Tibial nerve (tissue), 4 donors: ENCODE data around the gene NR2E1. TPM values are rescaled to one million over a fixed set of nuclear protein-coding genes. Genes with fewer than 3 reads are reported as not detected.

Experiments
- DNase-seq, 2 donors: peaks; one replicate each; pipeline ENCODE4 v3.0.0-alpha.2; 2019; ENCODE audit warnings: low spot score in 2 of 2
- H3K27ac ChIP-seq, 4 donors: fragments of 200-600 bp; sonication (generic) in 3 of 4; one replicate each; pipeline ENCODE4 v1.5.1; 2017 to 2019; ENCODE audit warnings: mild to moderate bottlenecking in 1 of 4
- H3K27me3 ChIP-seq, 2 donors: fragments of 200-600 bp; sonication (generic) in 1 of 2; one replicate each; pipeline versions ENCODE4 v1.5.1 to v1.6.0; 2017 to 2019
- H3K36me3 ChIP-seq, 3 donors: fragments of 200-600 bp; sonication (generic); one replicate each; pipeline ENCODE4 v1.5.1; 2018 to 2019
- H3K4me1 ChIP-seq, 4 donors: fragments of 200-600 bp; sonication (generic) in 3 of 4; one replicate each; pipeline ENCODE4 v1.5.1; 2017 to 2019
- H3K4me3 ChIP-seq, 4 donors: fragments of 200-600 bp; sonication (generic) in 3 of 4; one replicate each; pipeline ENCODE4 v1.5.1; 2017 to 2019; ENCODE audit warnings: mild to moderate bottlenecking in 1 of 4, moderate library complexity in 1 of 4
- H3K9me3 ChIP-seq, 4 donors: fragments of 200-600 bp; sonication (generic) in 3 of 4; one replicate each; pipeline ENCODE4 v1.5.1; 2017 to 2019
- EP300 ChIP-seq, 2 donors: sonication (generic); formaldehyde crosslinking; IDR thresholded peaks; one replicate each; pipeline ENCODE4 v1.6.1; 2017; ENCODE audit warnings: antibody characterized with exemption in 2 of 2, mild to moderate bottlenecking in 1 of 2
- POLR2A ChIP-seq, 2 donors: fragments of 450-650 bp; IDR thresholded peaks; one replicate each; pipeline ENCODE4 v1.6.1; 2017; ENCODE audit warnings: antibody characterized with exemption in 2 of 2, mild to moderate bottlenecking in 2 of 2, moderate library complexity in 2 of 2
- WGBS, 2 donors: methylation state at CpG; one replicate each; pipeline ENCODE4 v1.1.5; 2018; 5-methylcytosine and 5-hydroxymethylcytosine counted together
- total RNA-seq, 4 donors: library from RNA; depleted of rRNA; stranded (reverse); fragments of >200 nt; gene quantifications; one replicate each; pipeline ENCODE4 v1.1.0, GENCODE V29; 2016
- TF ChIP-seq, protein P1 (sequence below), 5 experiments: fragments of 200-600 bp in 3 of 5; fragments of 450-650 bp in 2 of 5; sonication (generic) in 3 of 5; IDR thresholded peaks; one replicate each; pipeline ENCODE4 v1.5.1; 2016 to 2019; ENCODE audit warnings: antibody characterized with exemption in 5 of 5, mild to moderate bottlenecking in 3 of 5, moderate library complexity in 2 of 5

Gene NR2E1
- total RNA-seq: not detected

DNA sequence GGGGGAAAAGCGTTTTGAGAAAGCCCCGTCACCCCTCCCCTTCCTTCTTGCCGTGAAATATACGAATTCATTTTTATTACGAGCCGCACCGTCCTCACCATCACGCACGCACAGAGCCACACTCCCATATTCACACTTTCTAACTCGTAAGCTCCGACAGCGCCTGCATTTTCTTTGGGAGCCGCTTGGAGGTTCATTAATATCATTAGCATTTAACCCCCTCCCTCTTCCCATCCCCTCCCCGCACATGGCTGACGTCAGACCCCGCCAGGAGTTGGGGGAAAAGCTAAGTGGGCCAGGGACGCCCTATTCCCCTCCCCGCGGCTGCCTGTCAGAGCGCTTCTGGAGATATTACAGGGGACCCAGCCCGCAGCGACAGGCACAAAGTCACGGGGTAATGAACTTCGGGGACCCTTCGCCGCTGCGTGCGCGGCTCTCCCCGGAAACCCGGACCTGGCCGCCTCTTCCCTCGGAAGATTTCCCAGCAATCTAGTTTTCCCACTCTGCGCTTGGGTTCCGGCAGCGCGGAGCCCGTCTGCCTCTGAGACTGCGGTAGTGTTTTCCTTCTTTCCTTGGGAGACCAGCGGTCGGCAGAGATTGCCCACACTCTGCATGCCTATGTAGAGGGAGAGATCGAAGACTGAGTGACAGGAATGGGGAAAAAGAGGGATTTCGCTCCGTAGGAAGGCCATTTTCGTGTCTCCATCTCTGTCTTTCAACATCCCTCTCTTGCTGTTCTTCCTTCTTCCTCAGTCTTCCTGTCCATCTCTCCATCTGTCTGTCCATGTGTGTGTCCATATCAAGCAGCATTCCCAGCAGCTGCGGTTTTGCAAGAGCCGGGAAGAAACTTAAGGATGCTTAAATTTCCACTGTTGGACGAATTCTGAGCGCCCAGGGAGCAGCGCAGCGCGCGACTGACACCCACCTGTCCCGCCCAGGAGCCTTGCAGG is at the start of gene NR2E1:
NR2E1 (plus strand) TSS at position 309 of the 950 bp plus-strand sequence. CDS start 744 bp downstream, outside the sequence.
- Histone ChIP-seq H3K27me3 (peaks cover 12 to 100% of the 10 kb centered on the region in 2 donors), H3K9me3 (no peaks in the 10 kb centered on the region), H3K36me3 (no peaks in the 10 kb centered on the region), H3K4me3 (peak within 1 kb of the TSS in 1 of 4 donors; percentile 18), H3K27ac (no peak within 1 kb of the TSS), H3K4me1 (peaks cover 0 to 65% (median 37%) of the 10 kb centered on the region in 4 donors)
- WGBS, 2 donors: 2 to 3% methylated on average over 35 to 54 of the region's 54 CpGs
- no peak for TF ChIP-seq EP300 (IDR thresholded peaks at IDR 0.05)
- no peak for TF ChIP-seq POLR2A (IDR thresholded peaks at IDR 0.05)
- TF ChIP-seq, protein P1, sequence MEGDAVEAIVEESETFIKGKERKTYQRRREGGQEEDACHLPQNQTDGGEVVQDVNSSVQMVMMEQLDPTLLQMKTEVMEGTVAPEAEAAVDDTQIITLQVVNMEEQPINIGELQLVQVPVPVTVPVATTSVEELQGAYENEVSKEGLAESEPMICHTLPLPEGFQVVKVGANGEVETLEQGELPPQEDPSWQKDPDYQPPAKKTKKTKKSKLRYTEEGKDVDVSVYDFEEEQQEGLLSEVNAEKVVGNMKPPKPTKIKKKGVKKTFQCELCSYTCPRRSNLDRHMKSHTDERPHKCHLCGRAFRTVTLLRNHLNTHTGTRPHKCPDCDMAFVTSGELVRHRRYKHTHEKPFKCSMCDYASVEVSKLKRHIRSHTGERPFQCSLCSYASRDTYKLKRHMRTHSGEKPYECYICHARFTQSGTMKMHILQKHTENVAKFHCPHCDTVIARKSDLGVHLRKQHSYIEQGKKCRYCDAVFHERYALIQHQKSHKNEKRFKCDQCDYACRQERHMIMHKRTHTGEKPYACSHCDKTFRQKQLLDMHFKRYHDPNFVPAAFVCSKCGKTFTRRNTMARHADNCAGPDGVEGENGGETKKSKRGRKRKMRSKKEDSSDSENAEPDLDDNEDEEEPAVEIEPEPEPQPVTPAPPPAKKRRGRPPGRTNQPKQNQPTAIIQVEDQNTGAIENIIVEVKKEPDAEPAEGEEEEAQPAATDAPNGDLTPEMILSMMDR (IDR thresholded peaks at IDR 0.05): no peak
- no peak for DNase-seq

DNA sequence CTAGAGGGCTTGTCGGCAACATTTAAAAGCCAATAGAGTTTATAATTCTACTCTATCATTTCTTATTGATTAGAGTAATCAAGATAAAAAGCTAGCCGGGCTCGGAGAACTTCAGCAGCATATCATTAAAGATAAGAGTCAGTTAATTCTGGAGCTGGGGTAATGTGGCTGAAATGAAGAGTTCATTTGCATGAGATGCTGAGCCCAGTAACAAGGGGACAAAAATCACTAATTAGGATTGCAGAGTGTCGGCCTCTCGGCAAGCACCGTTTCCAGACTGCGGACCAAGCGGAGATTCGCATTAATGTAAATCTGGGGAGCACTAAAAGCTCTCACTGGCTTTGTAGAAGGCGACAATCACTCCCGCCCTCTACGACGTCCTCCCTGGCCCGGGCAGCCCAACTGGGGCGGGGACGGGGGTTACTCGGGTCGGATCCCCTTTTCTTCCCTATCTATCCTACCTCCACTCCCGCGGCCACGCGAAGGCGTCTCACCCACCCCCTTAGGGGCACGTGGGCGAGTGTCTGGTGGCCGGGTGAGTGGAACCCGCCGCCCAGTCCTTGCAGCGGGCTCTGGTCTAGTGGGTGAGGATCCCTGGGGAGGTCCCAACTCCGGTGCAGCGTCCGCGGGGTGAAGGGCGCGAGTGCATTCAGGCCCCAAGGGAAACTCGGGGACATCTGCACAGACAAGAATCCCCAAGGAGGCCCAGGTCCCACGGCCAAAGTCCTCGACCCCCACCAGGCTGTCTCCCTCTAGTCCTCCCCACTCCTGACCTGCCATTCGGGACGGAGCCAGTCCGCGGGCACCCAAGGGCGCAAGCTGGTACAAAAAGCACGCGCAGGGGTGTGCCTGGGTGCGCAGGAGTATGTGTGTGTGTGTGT is 49.0 kb upstream of the NR2E1 start:
- Histone ChIP-seq H3K27ac (no peak overlapping the region), H3K9me3 (no peaks in the 10 kb centered on the region), H3K4me3 (peak overlapping the region in 2 of 4 donors; percentile 64 to 74), H3K4me1 (peaks cover 0 to 69% (median 46%) of the 10 kb centered on the region in 4 donors), H3K27me3 (peaks cover 0 to 84% of the 10 kb centered on the region in 2 donors), H3K36me3 (no peaks in the 10 kb centered on the region)
- no peak for DNase-seq
- TF ChIP-seq, protein P1 (IDR thresholded peaks at IDR 0.05): no peak
- TF ChIP-seq EP300 (IDR thresholded peaks at IDR 0.05): no peak
- TF ChIP-seq POLR2A (IDR thresholded peaks at IDR 0.05): no peak
- WGBS, 2 donors: 9 to 17% methylated on average over 35 to 45 of the region's 46 CpGs

DNA sequence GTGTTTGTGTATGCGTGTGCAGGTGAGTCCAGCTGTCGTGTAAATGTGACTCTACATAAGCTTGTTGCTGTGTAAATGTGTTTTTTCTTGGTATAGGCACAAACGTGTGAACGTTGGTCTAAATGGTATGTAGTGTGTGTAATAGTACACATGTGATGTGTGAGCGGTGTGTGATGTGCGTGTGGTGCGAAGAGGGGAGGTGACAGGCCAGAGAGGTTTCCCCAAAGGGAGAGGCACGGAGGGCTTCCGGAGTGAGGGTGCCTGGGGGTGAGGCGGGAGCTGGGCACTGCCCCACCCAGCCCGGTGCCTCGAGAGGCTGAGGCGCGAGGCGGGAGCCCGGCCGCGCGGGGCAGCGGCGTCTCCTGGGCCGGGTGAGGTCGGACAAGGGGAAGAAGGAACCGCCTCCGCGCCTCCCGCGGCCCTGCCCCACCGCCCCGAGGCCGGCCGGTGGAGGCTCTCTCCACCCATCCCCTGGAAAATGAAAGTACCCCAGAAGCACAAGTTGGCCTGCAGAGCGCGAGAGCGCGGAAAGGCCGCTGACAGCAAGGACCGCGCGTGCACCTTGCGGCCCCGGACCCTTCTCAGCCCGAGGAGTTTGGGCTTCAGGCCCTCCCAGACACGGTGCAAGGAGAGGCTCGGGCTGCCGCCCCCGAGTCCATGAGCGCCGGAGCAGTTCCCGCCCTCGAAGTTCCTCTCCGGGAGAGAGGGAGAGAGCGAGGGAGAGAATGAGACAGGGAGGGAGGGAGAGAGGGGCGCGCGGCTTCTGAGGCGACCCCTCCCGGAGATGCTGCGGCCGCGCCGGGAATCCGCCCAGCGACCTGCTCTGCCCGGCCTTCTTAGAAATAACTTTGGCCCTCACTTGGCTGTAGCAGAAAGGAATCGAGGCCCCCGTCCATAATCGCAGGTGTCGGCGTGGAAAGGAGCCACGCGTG is 48.1 kb upstream of the NR2E1 start:
- no peak for DNase-seq
- Histone ChIP-seq H3K27me3 (peaks cover 0 to 89% of the 10 kb centered on the region in 2 donors), H3K27ac (no peak overlapping the region), H3K9me3 (no peaks in the 10 kb centered on the region), H3K4me1 (peaks cover 0 to 69% (median 46%) of the 10 kb centered on the region in 4 donors), H3K36me3 (no peaks in the 10 kb centered on the region), H3K4me3 (peak overlapping the region; percentile 49 to 83 (median 69))
- no peak for TF ChIP-seq POLR2A (IDR thresholded peaks at IDR 0.05)
- TF ChIP-seq EP300 (IDR thresholded peaks at IDR 0.05): peak in 1 of 2 donors; percentile 11
- WGBS, 2 donors: 2% methylated on average over 51 to 55 of the region's 72 CpGs

DNA sequence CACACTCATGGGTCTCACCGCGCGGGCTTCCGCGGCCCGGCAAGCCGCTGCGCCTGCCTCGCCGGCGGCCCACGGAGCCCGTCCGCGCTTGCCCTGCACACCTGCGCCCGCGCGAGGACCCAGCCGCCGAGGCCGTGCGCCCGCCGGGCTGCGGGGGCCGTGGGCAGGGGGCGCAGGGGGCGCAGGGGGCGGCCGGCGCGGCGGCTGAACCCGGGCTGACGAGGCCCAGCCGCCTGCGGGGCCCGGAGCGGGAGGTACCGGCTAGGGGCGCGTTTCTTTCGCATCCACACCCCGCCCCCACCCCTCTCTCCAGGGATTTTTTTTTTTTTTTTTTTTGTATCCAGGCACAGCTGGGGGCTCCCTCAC is 47.5 kb upstream of the NR2E1 start:
- TF ChIP-seq POLR2A (IDR thresholded peaks at IDR 0.05) (no peak), EP300 (IDR thresholded peaks at IDR 0.05) (no peak)
- TF ChIP-seq, protein P1 (IDR thresholded peaks at IDR 0.05): no peak
- Histone ChIP-seq H3K4me3 (peak overlapping the region; percentile 49 to 83 (median 69)), H3K36me3 (no peaks in the 10 kb centered on the region), H3K27ac (no peak overlapping the region), H3K27me3 (peaks cover 0 to 92% of the 10 kb centered on the region in 2 donors), H3K9me3 (no peaks in the 10 kb centered on the region), H3K4me1 (peaks cover 0 to 66% (median 46%) of the 10 kb centered on the region in 4 donors)
- 0% methylated on average over 9 to 44 of the region's 45 CpGs for WGBS, 2 donors
- DNase-seq: no peak
